ENCODE measurements around the gene TMIGD3.

The TMIGD3 gene

GRCh38 chr1:111446546-111446945 lies 56.9 kb downstream of the TMIGD3 start:
- no peak for FAIRE-seq

- no peak for FAIRE-seq
These were observed 59.4 kb downstream of the TMIGD3 start for GRCh38 chr1:111444031-111444430.

- FAIRE-seq = no peak
These were observed 61.0 kb downstream of the TMIGD3 start for GRCh38 chr1:111442457-111442856.

- no peak for FAIRE-seq
These were observed 61.8 kb downstream of the TMIGD3 start for GRCh38 chr1:111441573-111442192.

- no peak for FAIRE-seq
These were observed 63.7 kb downstream of the TMIGD3 start for GRCh38 chr1:111439461-111440351.

- FAIRE-seq = no peak
These were observed 66.7 kb downstream of the TMIGD3 start for GRCh38 chr1:111436726-111437125.
